Measurements from ENCODE around the gene RAB11FIP4.

- no peak for TF ChIP-seq CTCF (IDR thresholded peaks at IDR 0.05; ENCODE audit: low read depth, low read length, poor library complexity, severe bottlenecking)
- no peak for TF ChIP-seq EZH2phosphoT487 (IDR thresholded peaks at IDR 0.05; ENCODE audit: borderline replicate concordance, low read length)
Measured at GRCh38 chr17:31391496-31391949, at the start of gene RAB11FIP4.
